Neural progenitor cell (in vitro differentiated cells): ENCODE measurements around the gene GPI.

Source experiments
- CTCF ChIP-seq: fragments of 200-600 bp; sonication (generic); IDR thresholded peaks from 2 replicates; pipeline ENCODE4 v1.5.1; 2017; ENCODE audit warnings: antibody characterized with exemption, mild to moderate bottlenecking
- EZH2 ChIP-seq: fragments of 200-600 bp; sonication (generic); IDR thresholded peaks from 2 replicates; pipeline ENCODE4 v1.6.1; 2017; ENCODE audit warnings: antibody characterized with exemption, mild to moderate bottlenecking, moderate library complexity

GRCh38 chr19:34360354-34360909, 4.6 kb upstream of the GPI start:
- TF ChIP-seq CTCF = no peak
- no peak for TF ChIP-seq EZH2
